HL-60 (cell line): ENCODE results near the gene DIDO1.

ENCODE experiments used
- GABPA ChIP-seq: IDR thresholded peaks from 2 replicates; pipeline ENCODE4 v1.6.1; 2012; ENCODE audit warnings: low read depth
- POLR2AphosphoS5 ChIP-seq: IDR thresholded peaks from 2 replicates; pipeline ENCODE4 v1.6.1; 2012; ENCODE audit warnings: low read depth
- SPI1 ChIP-seq: IDR thresholded peaks from 2 replicates; pipeline ENCODE4 v1.6.1; 2012; ENCODE audit warnings: low read depth, mild to moderate bottlenecking, borderline replicate concordance
- TF ChIP-seq, protein P1 (sequence below): IDR thresholded peaks from one replicate; pipeline ENCODE4 v1.5.1; 2011; ENCODE audit warnings: low read length, control low read depth, inconsistent platforms; ENCODE audit not compliant: insufficient read depth
- TF ChIP-seq, protein P2 (sequence below): IDR thresholded peaks from 2 replicates; pipeline ENCODE4 v1.6.1; 2012; ENCODE audit warnings: low read depth; ENCODE audit not compliant: insufficient replicate concordance

DNA sequence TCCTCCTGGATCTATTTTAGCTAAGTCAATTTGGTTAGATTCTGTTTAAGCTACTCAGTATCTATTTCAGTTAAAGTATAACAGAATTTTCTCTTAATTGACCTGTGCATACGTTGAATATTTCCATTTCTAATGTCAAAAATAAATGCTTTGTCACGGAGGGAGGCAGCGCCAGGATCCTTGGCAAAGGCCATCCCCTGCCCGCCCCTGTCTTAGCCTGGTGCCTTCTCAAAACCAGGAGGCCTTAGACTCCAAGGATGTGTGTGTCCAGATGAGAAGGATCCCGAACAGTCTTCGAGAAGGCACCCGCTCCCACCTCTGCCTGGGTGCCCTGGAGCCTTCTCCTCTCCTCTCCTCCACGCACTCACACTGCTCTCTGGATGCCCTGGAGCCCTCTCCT lies 87.0 kb downstream of the DIDO1 start:
- TF ChIP-seq, protein P1, sequence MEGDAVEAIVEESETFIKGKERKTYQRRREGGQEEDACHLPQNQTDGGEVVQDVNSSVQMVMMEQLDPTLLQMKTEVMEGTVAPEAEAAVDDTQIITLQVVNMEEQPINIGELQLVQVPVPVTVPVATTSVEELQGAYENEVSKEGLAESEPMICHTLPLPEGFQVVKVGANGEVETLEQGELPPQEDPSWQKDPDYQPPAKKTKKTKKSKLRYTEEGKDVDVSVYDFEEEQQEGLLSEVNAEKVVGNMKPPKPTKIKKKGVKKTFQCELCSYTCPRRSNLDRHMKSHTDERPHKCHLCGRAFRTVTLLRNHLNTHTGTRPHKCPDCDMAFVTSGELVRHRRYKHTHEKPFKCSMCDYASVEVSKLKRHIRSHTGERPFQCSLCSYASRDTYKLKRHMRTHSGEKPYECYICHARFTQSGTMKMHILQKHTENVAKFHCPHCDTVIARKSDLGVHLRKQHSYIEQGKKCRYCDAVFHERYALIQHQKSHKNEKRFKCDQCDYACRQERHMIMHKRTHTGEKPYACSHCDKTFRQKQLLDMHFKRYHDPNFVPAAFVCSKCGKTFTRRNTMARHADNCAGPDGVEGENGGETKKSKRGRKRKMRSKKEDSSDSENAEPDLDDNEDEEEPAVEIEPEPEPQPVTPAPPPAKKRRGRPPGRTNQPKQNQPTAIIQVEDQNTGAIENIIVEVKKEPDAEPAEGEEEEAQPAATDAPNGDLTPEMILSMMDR = no peak
- TF ChIP-seq POLR2AphosphoS5 (no peak), GABPA (no peak), SPI1 (no peak)
- TF ChIP-seq, protein P2, sequence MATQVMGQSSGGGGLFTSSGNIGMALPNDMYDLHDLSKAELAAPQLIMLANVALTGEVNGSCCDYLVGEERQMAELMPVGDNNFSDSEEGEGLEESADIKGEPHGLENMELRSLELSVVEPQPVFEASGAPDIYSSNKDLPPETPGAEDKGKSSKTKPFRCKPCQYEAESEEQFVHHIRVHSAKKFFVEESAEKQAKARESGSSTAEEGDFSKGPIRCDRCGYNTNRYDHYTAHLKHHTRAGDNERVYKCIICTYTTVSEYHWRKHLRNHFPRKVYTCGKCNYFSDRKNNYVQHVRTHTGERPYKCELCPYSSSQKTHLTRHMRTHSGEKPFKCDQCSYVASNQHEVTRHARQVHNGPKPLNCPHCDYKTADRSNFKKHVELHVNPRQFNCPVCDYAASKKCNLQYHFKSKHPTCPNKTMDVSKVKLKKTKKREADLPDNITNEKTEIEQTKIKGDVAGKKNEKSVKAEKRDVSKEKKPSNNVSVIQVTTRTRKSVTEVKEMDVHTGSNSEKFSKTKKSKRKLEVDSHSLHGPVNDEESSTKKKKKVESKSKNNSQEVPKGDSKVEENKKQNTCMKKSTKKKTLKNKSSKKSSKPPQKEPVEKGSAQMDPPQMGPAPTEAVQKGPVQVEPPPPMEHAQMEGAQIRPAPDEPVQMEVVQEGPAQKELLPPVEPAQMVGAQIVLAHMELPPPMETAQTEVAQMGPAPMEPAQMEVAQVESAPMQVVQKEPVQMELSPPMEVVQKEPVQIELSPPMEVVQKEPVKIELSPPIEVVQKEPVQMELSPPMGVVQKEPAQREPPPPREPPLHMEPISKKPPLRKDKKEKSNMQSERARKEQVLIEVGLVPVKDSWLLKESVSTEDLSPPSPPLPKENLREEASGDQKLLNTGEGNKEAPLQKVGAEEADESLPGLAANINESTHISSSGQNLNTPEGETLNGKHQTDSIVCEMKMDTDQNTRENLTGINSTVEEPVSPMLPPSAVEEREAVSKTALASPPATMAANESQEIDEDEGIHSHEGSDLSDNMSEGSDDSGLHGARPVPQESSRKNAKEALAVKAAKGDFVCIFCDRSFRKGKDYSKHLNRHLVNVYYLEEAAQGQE = no peak
